ENCODE measurements around the gene PRDM16. TPM values are rescaled to one million over a fixed set of nuclear protein-coding genes. Genes with fewer than 3 reads are reported as not detected.

PRDM16 gene
- total and polyA plus RNA-seq, 2 donors (not counting 1 experiment from before 2014, with no cell fraction given) = 0.03 to 0.12 TPM

DNA sequence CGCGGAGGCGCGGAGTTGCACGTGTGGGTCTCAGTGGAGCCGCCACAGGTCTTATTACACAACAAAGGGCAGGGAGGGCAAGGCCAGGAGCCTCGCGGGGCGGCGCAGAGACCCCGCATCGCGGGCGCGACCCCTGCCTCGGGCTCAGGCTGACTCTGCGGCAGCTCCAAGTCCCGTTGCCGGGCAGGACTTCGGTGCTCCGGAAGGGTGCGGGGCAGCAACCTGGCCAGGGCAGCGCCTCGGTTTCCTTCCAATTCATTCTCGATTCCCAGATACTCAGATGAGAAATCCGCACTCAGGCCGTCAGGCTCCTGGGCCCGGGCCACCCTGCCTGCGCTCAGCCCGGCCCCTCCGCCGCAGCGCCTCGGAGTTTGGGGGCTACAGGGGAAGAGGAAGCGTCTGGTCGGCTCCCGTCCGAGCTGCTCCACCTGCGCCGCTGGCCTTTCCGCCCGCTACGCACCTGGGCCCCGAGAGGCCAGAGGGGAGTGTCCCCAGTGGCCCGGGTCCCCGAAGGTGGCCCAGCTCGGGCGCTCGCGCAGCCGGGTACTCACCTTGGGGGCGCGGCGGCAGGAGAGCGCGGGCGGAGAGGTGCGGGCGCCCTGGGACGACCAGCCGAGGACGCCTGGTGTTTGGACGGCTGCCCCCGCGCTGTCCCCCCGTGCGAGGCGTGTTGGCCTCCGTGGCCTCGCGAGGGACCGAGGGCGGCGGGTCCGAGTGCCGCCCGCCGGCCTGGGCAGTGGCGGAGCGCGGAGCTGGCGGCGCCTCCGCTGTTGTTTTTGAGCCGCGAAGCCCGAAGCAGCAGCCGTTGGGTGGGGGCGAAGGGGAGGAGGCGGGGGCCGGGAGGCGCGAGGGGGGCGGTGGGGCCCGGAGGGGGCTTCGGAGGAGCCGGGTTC lies 1.1 kb upstream of the PRDM16 start:
- Mint-ChIP-seq H3K9me3 (ENCODE audit: insufficient read depth) (no peaks in the 10 kb centered on the region), H3K27me3 (peaks cover 28% of the 10 kb centered on the region), H3K4me1 (peaks cover 6% of the 10 kb centered on the region), H3K4me3 (peak overlapping the region; percentile 26), H3K27ac (no peak overlapping the region)
- DNase-seq (no peak), ATAC-seq (ENCODE audit: low read depth) (no peak)
- ChIA-PET CTCF (no interaction called here), POLR2A (no interaction called here)
- H3K36me3 ChIP-seq (replicated peaks in 1 of 2; ENCODE audit: control extremely low read depth in 1 of 2, control insufficient read depth in 1 of 2, extremely low read depth in 1 of 2, insufficient read depth in 2 of 2, low read length in 1 of 2) = no peaks in the 10 kb centered on the region
- H3K27me3 ChIP-seq (replicated peaks in 1 of 4; ENCODE audit: control extremely low read depth in 1 of 4, control insufficient read depth in 3 of 4, insufficient read depth in 4 of 4, low read length in 3 of 4) = peaks cover 0 to 52% (median 4%) of the 10 kb centered on the region in 4 experiments
- no peak for TF ChIP-seq EZH2 (IDR thresholded peaks at IDR 0.05; ENCODE audit: borderline replicate concordance, insufficient read depth, low read depth, low read length, poor library complexity, severe bottlenecking)
- TF ChIP-seq, protein P1, sequence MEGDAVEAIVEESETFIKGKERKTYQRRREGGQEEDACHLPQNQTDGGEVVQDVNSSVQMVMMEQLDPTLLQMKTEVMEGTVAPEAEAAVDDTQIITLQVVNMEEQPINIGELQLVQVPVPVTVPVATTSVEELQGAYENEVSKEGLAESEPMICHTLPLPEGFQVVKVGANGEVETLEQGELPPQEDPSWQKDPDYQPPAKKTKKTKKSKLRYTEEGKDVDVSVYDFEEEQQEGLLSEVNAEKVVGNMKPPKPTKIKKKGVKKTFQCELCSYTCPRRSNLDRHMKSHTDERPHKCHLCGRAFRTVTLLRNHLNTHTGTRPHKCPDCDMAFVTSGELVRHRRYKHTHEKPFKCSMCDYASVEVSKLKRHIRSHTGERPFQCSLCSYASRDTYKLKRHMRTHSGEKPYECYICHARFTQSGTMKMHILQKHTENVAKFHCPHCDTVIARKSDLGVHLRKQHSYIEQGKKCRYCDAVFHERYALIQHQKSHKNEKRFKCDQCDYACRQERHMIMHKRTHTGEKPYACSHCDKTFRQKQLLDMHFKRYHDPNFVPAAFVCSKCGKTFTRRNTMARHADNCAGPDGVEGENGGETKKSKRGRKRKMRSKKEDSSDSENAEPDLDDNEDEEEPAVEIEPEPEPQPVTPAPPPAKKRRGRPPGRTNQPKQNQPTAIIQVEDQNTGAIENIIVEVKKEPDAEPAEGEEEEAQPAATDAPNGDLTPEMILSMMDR (IDR thresholded peaks at IDR 0.05) = no peak
- H3K4me3 ChIP-seq (ENCODE audit: control extremely low read depth in 1 of 5, extremely low read depth in 1 of 5, insufficient read depth in 1 of 5, low read depth in 2 of 5, low read length in 4 of 5) = no peak overlapping the region
- no peaks in the 10 kb centered on the region for H3K79me2 ChIP-seq (ENCODE audit: control insufficient read depth, insufficient read depth, low read length)
- H3K4me1 ChIP-seq (ENCODE audit: control insufficient read depth in 2 of 2, insufficient read depth in 2 of 2, low read length in 2 of 2) = peaks cover 0 to 4% of the 10 kb centered on the region in 2 donors
- no peak overlapping the region for H2AFZ ChIP-seq (ENCODE audit: insufficient read depth, low read depth, low read length, poor library complexity, severe bottlenecking)
- intact Hi-C loops (cut with micrococcal nuclease) = no loop called here
- peaks cover 0 to 14% (median 0%) of the 10 kb centered on the region in 3 donors for H3K9me3 ChIP-seq (ENCODE audit: control extremely low read depth in 1 of 3, control insufficient read depth in 2 of 3, insufficient read depth in 1 of 3, low read length in 2 of 3)
- no peaks in the 10 kb centered on the region for H4K20me1 ChIP-seq (ENCODE audit: control insufficient read depth, insufficient read depth, low read length, poor library complexity, severe bottlenecking)
- no peak overlapping the region for H3K9ac ChIP-seq (ENCODE audit: low read length)
- no peak overlapping the region for H3K27ac ChIP-seq (ENCODE audit: low read length in 2 of 2)
- peak overlapping the region; percentile 68 for H3K4me2 ChIP-seq (replicated peaks; ENCODE audit: low read depth, low read length, poor library complexity, severe bottlenecking)
- whole genome bisulfite sequencing (ENCODE audit: insufficient coverage) = 5% methylated on average over 95 of the region's 97 CpGs
